NCI-H2227 treated with DMSO at 0.1 percent for 48 hours (cell line): Measurements from ENCODE around the gene NPVF.

Experiments used
- DNase-seq: peaks from one replicate; lab custom pipeline; 2025; lab: John Stamatoyannopoulos, UW

The NPVF gene

DNA sequence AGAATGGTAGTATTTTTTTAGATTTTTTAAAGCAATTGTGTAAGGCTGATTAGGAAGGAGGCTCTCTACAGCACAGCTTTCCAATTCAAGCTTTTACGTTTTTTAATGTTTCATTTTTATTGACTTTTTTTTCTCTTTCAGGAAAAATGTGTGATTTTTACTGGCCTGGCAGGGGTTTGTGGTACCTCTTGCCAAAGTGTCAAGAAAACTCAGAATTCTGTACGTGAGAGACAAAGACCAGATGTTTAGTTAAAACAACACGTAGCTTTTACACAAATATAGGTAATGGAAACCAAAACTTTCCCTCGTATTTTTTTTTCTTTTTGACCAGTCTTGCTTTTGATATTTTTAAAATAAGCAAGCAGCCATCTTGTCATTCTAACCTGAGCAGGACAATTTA is 6.0 kb upstream of the NPVF start:
- no peak for DNase-seq

DNA sequence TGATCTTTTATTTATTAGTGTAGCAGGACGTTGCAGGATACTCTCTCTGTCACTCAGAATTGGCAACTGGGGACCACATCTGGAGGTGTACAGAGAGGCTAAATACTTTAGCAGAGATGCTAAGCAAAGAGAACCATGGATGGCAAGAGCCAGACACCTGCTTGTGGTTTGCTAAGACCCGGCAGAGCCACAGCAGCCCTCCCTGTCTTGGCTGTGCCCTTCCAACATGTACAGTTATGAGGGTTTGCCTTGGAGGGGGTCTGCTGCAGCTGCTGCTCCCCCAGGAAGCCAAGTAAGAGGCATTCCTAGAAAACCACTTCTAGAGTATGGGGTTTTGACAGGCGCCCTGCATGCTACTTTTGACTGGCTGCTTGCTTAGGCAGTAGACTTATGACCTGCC is 5.1 kb downstream of the NPVF start:
- DNase-seq, result no peak

DNA sequence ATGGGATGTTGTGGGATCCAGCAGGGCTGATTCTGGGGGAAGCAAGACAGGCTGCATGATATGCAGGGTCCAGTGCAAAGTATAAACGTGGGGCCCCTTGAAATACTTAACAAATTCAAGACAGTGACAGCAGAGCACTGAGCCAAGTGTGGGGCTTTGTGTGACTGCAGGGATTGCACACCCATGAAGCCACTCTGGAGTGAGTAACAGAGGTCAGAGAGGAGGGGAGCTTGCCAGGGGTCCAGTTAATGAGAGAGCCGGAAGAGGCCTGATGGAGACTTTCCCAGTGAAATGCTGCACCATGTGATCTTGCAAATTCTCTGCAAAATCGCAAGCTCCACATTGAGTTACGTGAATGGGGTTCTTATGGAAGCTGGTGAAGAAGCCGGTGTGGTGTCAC is 5.6 kb downstream of the NPVF start:
- no peak for DNase-seq

DNA sequence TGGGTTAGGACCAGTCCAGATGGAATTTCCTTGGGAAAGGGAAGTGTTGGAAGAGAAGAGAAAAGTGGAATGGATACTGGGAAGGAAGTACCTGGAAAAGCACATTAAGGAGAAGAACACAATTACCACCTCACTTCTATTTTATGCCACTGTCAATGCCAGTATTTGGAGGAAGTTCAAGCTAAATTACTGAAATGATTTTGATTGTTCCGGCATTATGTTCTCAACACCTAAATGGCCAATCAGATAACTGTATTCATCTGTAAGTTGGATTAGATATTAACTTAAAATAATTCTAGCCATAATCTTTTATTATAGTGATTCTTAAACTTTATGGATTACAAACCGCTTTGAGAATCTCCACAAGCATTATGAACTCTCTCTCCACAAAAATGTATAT is 7.3 kb downstream of the NPVF start:
- no peak for DNase-seq

DNA sequence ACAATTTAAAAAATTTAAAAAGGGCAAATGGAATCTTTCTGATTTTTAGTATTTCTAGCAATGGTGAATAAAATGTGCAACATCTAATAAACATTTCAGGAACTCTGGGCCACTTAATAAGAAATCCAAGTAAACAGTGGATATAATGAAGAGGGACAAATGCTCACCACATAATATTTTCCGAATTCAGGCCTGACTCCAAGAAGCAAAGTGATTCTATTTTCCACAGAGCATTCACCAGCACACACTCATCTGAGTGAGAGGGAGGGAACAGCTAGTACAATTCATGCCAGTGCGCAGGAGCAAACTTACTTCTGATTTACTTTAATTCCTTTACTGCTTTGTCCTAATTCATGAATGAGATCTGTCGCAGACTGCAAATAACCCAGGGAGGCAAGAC is 10.1 kb downstream of the NPVF start:
- no peak for DNase-seq

DNA sequence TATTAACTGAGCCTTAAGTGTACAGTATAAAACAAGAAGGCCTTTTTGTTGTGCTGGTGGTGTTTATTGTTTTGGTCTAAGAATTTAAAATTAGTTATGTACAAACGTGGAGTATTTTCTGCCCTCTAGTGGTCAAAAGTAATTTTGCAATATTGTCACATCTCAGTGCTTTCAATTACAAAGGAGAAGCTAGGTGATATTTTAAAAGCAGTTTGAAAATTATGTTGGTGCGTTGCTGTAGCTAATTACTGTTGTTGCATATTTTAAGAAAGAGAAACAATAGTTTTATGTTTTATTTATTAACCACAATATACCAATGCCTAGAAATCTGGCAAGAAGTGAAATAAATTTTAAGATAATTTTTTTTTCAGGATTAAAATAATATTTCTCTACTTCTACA is 11.4 kb downstream of the NPVF start:
- peak; percentile 48 for DNase-seq

DNA sequence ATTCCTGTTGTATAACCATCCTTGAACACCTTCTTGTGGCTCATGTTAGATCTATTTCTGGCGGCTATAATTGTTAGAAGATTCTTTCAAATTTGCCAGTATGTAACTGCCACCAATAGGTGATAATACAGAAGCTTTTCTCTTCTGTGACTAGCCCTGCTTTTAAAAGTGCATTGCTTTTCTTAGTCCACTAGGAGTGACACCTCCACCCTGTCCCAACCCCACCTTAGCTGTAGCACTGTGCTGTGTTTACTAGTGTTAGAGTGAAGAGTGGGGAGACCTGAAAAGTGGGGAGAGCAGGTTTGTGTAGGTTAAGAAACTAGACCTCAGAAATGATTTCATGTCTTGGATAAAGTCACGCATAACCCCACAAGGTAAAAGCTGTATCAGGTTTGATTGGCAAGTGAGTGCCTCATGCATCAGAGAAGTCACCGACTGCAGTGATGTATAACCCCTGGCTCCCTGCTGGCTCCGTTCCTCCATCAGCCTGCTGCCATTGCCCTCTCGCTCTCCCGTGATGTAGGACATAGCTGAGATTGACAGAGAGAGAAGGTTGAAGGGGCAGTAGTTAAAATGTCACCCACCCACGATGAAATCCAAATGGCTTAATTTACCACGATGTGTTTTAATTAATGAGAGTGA is 12.5 kb downstream of the NPVF start:
- DNase-seq, result no peak

DNA sequence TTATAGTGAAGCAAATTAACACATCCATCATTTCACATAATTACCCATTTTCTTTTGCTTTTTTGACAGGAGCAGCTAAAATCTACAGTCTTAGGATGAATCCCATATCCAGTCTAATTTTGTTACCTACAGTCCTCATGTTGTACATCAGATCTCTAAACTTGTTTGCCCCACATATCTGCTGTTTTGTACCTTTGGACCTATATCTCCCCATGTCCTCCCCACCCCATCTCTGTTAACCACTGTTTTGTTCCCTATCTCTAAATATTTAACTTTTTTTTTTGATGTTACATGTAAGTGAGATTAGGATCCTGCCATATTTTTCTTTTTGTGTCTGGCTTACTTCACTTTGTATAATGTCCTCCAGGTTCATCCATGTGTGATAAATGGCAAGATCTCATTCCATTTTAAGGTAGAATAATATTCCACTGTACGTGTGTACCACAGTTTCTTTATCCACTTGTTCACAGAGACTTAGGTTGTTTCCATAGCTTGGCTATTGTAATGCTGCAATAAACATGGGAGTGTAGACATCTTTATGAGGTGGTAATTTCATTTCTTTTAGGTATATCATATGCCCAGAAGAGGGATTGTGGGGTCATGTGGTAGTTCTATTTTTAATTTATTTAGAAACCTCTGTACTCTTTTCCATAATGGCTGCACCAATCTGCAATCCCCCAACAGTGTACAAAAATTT is 19.6 kb downstream of the NPVF start:
- DNase-seq, result no peak

DNA sequence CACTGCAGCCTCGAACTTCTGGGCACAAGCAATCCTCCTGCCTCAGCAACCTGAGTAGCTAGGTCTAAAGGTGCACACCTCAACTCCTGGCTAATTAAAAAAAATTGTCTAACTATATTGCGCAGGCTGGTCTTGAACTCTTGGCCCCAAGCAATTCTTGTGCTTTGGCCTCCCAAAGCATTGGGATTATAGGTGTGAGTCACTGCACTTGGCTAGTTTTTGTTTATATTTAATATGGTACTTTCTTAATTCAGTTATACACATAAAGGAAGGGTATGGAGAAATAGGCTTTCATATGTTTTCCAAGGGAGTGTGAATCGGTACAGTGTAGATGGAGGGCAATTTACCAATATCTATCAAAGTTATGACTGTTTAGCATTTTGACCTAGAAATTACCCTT is 20.4 kb downstream of the NPVF start:
- no peak for DNase-seq

DNA sequence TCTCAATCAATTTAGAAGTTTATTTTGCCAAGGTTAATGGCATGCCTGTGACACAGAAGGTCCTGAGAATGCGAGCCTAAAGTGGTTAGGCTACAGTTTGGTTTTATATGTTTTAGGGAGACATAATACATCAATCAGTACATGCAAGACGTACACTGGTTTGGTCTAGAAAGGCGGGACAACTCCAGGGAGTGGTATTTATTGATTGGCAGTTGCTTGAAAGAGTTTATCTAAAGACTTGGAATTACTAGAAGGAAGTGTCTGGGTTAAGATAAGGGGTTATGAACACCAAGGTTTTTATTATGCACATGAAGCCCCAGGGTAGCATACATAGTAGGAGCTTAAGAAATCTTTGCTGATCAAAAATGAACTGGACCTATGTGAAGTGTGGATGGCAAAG is 21.5 kb downstream of the NPVF start:
- no peak for DNase-seq

DNA sequence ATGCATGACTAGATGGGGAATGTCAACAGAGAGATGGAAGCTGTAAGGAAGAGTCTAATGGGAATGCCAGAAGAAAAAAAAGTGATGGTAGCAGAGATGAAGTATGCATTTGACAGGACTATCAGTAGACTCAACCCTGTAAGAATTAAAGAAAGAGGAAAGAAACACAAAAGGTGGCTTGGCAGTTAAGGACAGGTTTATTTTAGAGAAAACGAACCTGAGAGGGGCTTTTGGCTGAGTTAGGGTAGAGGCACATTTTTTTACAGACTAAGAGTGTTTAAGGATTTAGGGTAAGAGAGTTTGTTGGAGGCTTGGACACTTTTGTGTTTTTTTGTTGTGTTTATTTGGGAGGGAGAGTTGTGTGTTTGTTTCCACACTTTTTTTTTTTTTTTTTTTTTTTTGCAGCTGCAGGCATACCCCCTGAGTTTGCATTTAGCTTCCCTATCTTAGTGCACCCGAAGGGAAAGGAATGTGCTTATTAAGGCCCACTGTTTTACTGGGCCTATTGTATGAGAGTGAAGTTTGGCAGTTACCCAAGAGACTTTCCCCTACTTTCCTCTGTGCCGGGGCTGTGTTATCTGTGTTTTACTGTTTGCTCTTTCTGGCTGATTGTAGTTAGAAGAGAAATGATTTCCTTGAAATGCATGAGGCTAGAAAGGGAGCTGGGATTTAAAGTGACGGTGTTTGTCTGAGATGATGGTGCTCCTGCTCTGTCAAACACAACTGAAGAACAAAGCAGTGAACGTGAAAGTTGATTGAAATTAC is 32.0 kb downstream of the NPVF start:
- no peak for DNase-seq

DNA sequence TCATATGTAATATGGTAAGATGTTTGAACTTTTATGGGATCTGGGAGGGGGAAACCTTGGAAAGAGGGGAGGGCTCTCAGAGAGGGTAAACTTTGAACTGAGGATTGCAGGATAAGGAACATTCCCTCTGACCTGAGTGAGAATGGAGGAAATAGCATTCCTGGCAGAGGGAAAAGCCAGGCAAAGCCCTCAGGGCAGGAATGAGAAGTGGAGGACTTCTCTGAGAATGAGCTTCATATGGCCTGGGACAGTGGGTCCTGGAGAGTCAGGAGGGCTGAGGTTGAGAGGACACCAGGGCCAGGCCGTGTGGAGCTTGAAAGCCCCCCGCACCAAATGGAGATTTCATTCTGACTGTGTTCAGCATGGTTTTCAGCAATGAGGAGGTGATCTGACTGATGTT is 34.2 kb downstream of the NPVF start:
- DNase-seq, result no peak

DNA sequence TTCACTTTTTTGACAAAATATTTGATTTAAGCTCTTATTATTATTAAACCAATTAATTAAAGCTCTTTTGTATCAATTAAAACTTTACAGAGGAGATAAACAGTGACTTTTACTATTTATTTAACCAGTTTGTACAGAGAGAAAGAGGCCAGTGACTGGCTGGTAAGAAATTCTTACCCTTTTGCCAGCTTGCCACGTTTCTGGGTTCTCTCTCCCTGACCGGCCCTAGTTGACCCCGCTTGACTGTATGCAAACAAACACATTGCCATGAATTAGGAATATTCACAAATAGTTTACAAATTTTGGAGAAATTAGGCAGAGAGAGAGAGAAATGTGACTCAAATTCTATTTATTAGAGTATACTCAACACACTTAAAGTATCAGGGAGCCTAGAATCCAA is 36.2 kb downstream of the NPVF start:
- DNase-seq, result no peak

DNA sequence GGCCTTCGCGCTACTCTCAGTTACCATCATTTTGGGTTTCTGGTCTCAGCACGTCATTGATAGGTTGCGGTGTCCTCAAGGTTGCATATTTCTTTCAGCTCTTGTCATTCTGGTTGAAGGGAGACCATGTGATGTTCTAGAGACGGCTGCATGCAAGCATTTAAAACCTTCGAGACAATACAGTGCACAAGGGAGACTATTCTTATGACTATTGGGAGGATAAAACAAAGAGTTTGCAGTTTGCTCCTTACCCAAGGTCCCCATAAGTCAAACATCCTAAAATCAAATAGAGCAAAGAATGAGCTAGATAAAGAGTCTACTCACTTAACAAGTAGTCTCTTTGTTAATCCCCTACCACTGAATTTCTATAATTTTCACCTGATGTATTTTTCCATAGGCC is 39.1 kb downstream of the NPVF start:
- no peak for DNase-seq

DNA sequence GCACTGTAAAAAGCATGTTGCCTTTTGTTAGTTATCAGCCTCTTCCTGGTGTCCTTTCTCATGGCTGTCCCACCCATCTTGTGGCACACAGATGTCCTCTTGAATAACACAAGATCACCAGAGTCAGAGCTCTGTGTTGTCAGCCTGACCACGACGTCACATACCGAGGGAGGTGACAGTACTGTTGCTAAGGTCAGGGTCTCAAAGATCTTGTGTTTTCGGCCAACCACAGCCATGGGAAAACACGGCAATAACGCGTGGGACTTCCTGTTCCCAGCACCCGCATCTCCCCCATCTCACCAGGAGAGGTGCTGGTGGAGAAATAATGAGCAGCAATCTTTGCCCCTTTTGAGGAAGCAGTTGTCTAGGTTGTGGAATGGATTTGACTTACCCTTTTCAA is 40.4 kb downstream of the NPVF start:
- no peak for DNase-seq

DNA sequence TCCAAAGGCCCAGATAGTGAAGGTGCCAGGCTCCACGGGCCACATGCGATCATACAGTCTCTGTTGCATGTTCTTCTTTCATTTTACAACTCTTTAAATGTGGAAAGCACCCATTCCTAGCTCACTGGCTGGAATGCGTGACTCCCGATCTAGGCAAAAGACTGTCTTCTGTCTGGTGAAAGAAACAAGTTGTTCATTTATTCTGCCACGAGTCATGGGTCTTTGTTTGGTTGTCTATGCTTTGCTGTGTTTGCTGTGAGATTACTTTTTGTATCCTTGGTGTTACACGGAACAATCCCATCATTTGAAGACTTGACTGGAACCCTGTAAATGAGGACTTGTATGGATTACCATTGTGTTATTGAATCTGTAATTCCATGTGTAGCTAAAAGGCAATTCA is 41.9 kb downstream of the NPVF start:
- no peak for DNase-seq

DNA sequence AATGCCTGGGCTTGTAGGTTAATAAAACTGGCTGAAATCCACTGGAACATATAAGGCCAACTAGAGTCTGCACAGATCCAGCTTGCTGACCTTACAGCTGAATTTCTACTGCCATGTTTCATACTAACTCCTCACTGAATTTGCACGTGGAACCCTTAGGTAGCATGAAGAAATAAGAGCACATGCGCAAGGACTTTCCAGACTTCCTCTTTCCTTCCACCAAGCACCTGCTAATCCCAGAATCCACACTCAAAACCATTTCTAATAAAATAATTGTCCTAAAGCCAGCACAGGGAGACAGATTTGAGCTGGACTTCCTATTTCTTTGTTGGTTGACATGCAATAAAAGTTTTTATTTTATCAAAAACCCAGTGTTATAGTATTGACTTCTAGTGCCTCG is 46.8 kb downstream of the NPVF start:
- DNase-seq, result no peak

DNA sequence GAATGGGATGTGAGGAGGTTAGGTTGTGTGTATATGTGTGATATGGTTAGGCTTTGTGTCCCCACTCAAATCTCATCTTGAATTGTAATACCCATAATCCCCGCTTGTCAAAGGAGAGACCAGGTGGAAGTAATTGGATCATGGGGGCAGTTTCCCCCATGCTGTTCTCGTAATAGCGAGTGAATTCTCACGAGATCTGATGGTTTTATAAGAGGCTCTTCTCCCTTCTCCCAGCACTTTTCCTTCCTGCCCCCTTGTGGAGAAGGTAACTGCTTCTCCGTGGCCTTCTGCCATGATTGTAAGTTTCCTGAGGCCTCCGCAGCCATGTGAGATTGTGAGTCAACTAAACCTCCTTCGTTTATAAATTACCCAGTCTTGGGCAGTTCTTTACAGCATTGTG is 47.3 kb downstream of the NPVF start:
- no peak for DNase-seq

DNA sequence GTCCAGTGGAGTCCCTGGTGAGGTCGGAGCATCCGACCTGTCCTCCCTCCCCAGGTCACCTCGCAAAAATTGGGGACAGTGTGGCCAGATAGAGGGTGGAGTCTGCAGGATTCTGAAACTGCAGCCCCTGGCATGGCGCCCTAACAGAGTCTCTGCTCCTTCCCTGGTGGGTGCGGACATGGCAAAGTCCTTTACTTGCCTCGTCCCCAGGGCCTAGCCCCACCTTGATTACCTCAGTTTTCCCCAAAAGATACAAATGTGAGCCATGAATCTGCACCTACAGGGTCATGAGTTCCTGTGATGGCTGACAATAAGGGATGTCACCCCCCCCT is 47.7 kb downstream of the NPVF start:
- DNase-seq, result no peak

DNA sequence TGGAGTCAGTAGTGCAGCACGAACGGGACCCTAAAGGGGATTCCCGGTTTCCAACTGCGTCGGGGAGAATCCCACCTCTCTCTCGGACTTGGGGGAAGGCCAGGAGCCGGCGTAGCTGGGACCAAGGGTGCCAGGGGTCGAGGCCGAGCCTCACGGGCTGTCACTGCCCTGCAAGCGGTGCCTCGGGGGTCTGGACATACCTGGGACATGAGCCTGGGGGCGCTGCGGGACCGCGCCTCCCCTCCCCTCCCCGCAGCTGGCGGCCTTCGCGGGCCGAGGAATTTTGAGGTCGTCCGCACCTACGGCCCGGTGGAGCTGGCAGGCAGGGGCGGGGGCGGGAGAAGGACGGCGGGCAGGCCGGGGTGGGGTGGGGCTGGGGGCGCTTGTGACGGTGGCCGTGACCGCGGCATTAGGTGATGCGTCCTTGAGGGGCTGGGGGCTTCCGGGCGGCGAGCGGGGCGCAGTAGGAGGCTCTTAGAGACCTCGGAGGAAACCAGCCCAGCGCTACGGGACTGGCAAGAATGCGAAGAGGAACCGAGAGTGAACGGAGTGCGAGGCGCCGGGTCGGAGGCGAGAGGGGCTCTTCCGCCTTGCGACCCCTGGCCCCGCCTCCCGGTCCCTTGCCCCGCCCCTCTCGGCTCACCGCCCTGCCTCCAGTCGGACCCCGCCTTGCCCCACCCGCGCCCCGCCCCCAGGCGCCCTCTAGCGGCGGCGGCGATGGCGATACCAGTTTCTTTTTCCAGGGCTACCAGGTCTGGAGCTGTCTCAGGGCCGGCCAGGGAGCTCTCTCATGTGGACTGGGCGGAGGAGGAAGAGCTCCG is 48.3 kb downstream of the NPVF start:
- peak; percentile 79 for DNase-seq

DNA sequence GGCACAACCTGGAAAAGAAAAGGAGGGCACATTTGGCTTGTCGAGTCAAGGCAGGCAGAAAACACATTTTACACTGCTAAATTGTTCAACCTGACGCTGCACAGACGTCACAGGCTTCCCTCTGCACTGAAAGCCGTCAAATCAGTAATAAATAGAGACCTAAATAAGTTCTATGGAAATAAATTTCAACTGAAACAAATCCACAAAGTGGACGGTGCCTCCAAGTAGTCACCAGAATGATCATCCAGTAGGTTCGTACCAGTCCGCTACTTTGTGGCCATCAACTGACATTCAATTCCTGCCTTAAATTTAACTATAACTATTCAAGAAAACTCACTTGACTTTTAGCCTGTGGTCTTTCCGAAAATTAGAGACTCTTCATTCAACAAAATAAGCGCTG is 49.0 kb downstream of the NPVF start:
- no peak for DNase-seq
